HCT116 (cell line): Measurements from ENCODE around the gene MALRD1. TPM values are rescaled to one million over a fixed set of nuclear protein-coding genes. Genes with fewer than 3 reads are reported as not detected.

ENCODE experiments used
- ATAC-seq: fragments of 200-7000 bp; cut with Tn5 transposase; 2 replicates; pipeline ENCODE4 v1.9.1; 2020; ENCODE audit warnings: mild to moderate bottlenecking, moderate library complexity
- BruUV-seq: library from RNA; stranded (reverse); fragments of 400-500 nt; replicated peaks from 2 replicates; lab custom pipeline; 2021; lab: Mats Ljungman, UMichigan
- CTCF ChIA-PET: fragments of 300-600 bp; sonication (Branson Sonifier 250); formaldehyde crosslinking; loops from one replicate; lab custom pipeline; 2021; ENCODE audit warnings: antibody characterized with exemption; lab: Charles Lee
- POLR2A ChIA-PET: fragments of 300-600, 350-600 bp; sonication (Branson Sonifier 250); formaldehyde crosslinking; loops from one replicate; lab custom pipeline; 2021; ENCODE audit warnings: antibody characterized with exemption; lab: Charles Lee
- RAD21 ChIA-PET, 2 experiments: fragments of 300-600 bp; sonication (Branson Sonifier 250); formaldehyde crosslinking; loops; one replicate each; lab custom pipeline; 2023; ENCODE audit warnings: low total read pairs in 2 of 2; ENCODE audit not compliant: uncharacterized antibody in 2 of 2, unreplicated experiment in 2 of 2, low non-redundant PET in 1 of 2; lab: Charles Lee
- DNase-seq: peaks from one replicate; pipeline ENCODE4 v3.0.0-alpha.2; 2010; ENCODE audit warnings: low read depth, low spot score
- H2AFZ ChIP-seq: fragments of 200-600 bp; shearing (Covaris generic), sonication (generic); 2 replicates; pipeline ENCODE4 v1.6.1; 2017; ENCODE audit warnings: low read depth, mixed run types, mixed read lengths, antibody characterized with exemption, low read length; ENCODE audit not compliant: poor library complexity, severe bottlenecking
- H3K27ac ChIP-seq: 2 replicates; pipeline ENCODE4 v1.5.1; 2012; ENCODE audit warnings: low read depth, low read length
- H3K27me3 ChIP-seq: fragments of 200-600 bp; sonication (generic); 2 replicates; pipeline ENCODE4 v1.6.1; 2016; ENCODE audit warnings: mixed run types, low read length, mixed read lengths; ENCODE audit not compliant: insufficient read depth
- H3K36me3 ChIP-seq, 2 experiments: fragments of 200-500 bp in 1 of 2; fragments of 200-600 bp in 1 of 2; sonication (Bioruptor generic) in 1 of 2; sonication (generic) in 1 of 2; 2 replicates each; pipeline versions ENCODE4 v1.5.1 to v1.6.1; 2014 to 2016; ENCODE audit warnings: low read length in 2 of 2, inconsistent platforms in 1 of 2, mixed read lengths in 1 of 2, mixed run types in 1 of 2; ENCODE audit not compliant: insufficient read depth in 2 of 2, control insufficient read depth in 1 of 2
- H3K4me1 ChIP-seq, 2 experiments: fragments of 200-600 bp in 1 of 2; sonication (generic) in 1 of 2; 2 replicates each; pipeline versions ENCODE4 v1.5.1 to v1.6.1; 2012 to 2017; ENCODE audit warnings: low read length in 2 of 2, inconsistent platforms in 1 of 2, mild to moderate bottlenecking in 1 of 2, mixed read lengths in 1 of 2, mixed run types in 1 of 2, moderate library complexity in 1 of 2; ENCODE audit not compliant: insufficient read depth in 2 of 2, control insufficient read depth in 1 of 2
- H3K4me2 ChIP-seq: fragments of 200-600 bp; sonication (generic); 2 replicates; pipeline ENCODE4 v1.6.1; 2017; ENCODE audit warnings: mixed run types, low read length, mixed read lengths
- H3K4me3 ChIP-seq, 2 experiments: fragments of 200-600 bp in 1 of 2; sonication (generic) in 1 of 2; replicated peaks in 1 of 2; 2 replicates each; pipeline ENCODE4 v1.5.1; 2011 to 2016; ENCODE audit warnings: low read length in 2 of 2, control low read depth in 1 of 2, low read depth in 1 of 2, mild to moderate bottlenecking in 1 of 2, mixed read lengths in 1 of 2, mixed run types in 1 of 2
- H3K79me2 ChIP-seq: fragments of 200-600 bp; sonication (generic); 2 replicates; pipeline ENCODE4 v1.6.1; 2017; ENCODE audit warnings: mild to moderate bottlenecking, mixed run types, low read length, moderate library complexity, mixed read lengths; ENCODE audit not compliant: insufficient read depth
- H3K9ac ChIP-seq: fragments of 200-600 bp; sonication (generic); 2 replicates; pipeline ENCODE4 v1.6.1; 2016; ENCODE audit warnings: low read length, mixed read lengths
- H3K9me2 ChIP-seq: fragments of 200-600 bp; sonication (generic), shearing (Covaris generic); 2 replicates; pipeline ENCODE4 v1.6.1; 2017; ENCODE audit warnings: mixed run types, mild to moderate bottlenecking, moderate library complexity; ENCODE audit not compliant: insufficient read depth
- H3K9me3 ChIP-seq, 2 experiments: fragments of 200-500 bp in 1 of 2; fragments of 200-600 bp in 1 of 2; sonication (Bioruptor generic) in 1 of 2; sonication (generic) in 1 of 2; 2 replicates each; pipeline ENCODE4 v1.6.1; 2014 to 2017; ENCODE audit warnings: low read length in 2 of 2, mixed read lengths in 2 of 2, inconsistent platforms in 1 of 2, low read depth in 1 of 2, mild to moderate bottlenecking in 1 of 2, mixed run types in 1 of 2, moderate library complexity in 1 of 2; ENCODE audit not compliant: control insufficient read depth in 1 of 2, insufficient read depth in 1 of 2
- H4K20me1 ChIP-seq: fragments of 200-600 bp; sonication (generic), shearing (Covaris generic); 2 replicates; pipeline ENCODE4 v1.6.1; 2017; ENCODE audit warnings: mixed run types, mild to moderate bottlenecking, moderate library complexity; ENCODE audit not compliant: insufficient read depth
- FOSL1 ChIP-seq: IDR thresholded peaks from 2 replicates; pipeline ENCODE4 v1.6.1; 2012; ENCODE audit warnings: low read depth
- REST ChIP-seq: IDR thresholded peaks from 2 replicates; pipeline ENCODE4 v1.6.1; 2012; ENCODE audit warnings: low read depth
- SP1 ChIP-seq: IDR thresholded peaks from 2 replicates; pipeline ENCODE4 v1.6.1; 2012; ENCODE audit warnings: low read depth
- ZFX ChIP-seq: fragments of 450-650 bp; IDR thresholded peaks from 2 replicates; pipeline ENCODE4 v1.6.1; 2017
- ZNF274 ChIP-seq: fragments of 200-500 bp; sonication (Bioruptor generic); IDR thresholded peaks from 2 replicates; pipeline ENCODE4 v1.6.1; 2014; ENCODE audit warnings: mild to moderate bottlenecking, low read depth, low read length, inconsistent platforms
- intact Hi-C: fragments of 100-400 bp; cut with micrococcal nuclease; formaldehyde crosslinking; loops from 2 replicates; pipeline ENCODE4 v1.10.0; 2022
- total RNA-seq: library from RNA; stranded (reverse); gene quantifications from one replicate; pipeline ENCODE4 v1.2.1, GENCODE V29; 2021; ENCODE audit not compliant: unreplicated experiment

The MALRD1 gene
- total RNA-seq, 1 experiment from 2014 or later, result not detected

- H3K4me2 ChIP-seq, result no peak overlapping the region
- no peak overlapping the region for H3K9ac ChIP-seq
- H3K79me2 ChIP-seq, result no peaks in the 10 kb centered on the region
- no peak overlapping the region for H3K27ac ChIP-seq
- H4K20me1 ChIP-seq, result no peaks in the 10 kb centered on the region
- H2AFZ ChIP-seq, result no peak overlapping the region
- ChIA-PET CTCF (no interaction called here), RAD21 (no interaction called here), POLR2A (no interaction called here)
- no peaks in the 10 kb centered on the region for H3K4me1 ChIP-seq
- intact Hi-C loops, result no loop called here
- peaks cover 3 to 21% of the 10 kb centered on the region in 2 experiments; a peak in 2 of 4 replicates for H3K9me3 ChIP-seq
- no peaks in the 10 kb centered on the region for H3K9me2 ChIP-seq
- TF ChIP-seq ZFX (no peak), REST (no peak)
- H3K36me3 ChIP-seq, result no peaks in the 10 kb centered on the region
- no peak overlapping the region for H3K4me3 ChIP-seq
- DNase-seq, result no peak
- BruUV-seq, result no TSS peak
- no peak for ATAC-seq
- no peaks in the 10 kb centered on the region for H3K27me3 ChIP-seq
Measured at GRCh38 chr10:19077276-19077675, 28.7 kb downstream of the MALRD1 start.

- Histone ChIP-seq H3K9me3 (peaks cover 4 to 19% of the 10 kb centered on the region in 2 experiments; a peak in 2 of 4 replicates), H3K4me2 (no peak overlapping the region), H3K4me1 (no peaks in the 10 kb centered on the region), H3K79me2 (no peaks in the 10 kb centered on the region), H2AFZ (no peak overlapping the region), H4K20me1 (no peaks in the 10 kb centered on the region), H3K9ac (no peak overlapping the region)
- no peak for ATAC-seq
- DNase-seq, result no peak
- CTCF ChIA-PET, result no interaction called here
- RAD21 ChIA-PET, result no interaction called here
- TF ChIP-seq SP1 (no peak), ZNF274 (no peak), FOSL1 (no peak)
- TF ChIP-seq, all 23 proteins: peak for 0
- Histone ChIP-seq H3K27ac (no peak overlapping the region), H3K27me3 (no peaks in the 10 kb centered on the region), H3K4me3 (no peak overlapping the region), H3K9me2 (no peaks in the 10 kb centered on the region), H3K36me3 (no peaks in the 10 kb centered on the region)
- intact Hi-C loops, result no loop called here
- BruUV-seq, result no TSS peak
- POLR2A ChIA-PET, result no interaction called here
Measured at GRCh38 chr10:19096501-19097073, 48.0 kb downstream of the MALRD1 start.
